Sigmoid colon (tissue), 7 donors: Measurements from ENCODE around the gene ACP7. TPM values are rescaled to one million over a fixed set of nuclear protein-coding genes. Genes with fewer than 3 reads are reported as not detected.

Source experiments
- DNase-seq: peaks from one replicate; pipeline ENCODE4 v3.0.0-alpha.2; 2019
- H3K27ac ChIP-seq, 4 donors: fragments of 200-600 bp; sonication (generic); one replicate each; pipeline ENCODE4 v1.5.1; 2016 to 2019; ENCODE audit warnings: mild to moderate bottlenecking in 1 of 4
- H3K27me3 ChIP-seq, 3 donors: fragments of 200-600 bp; sonication (generic); one replicate each; pipeline ENCODE4 v1.5.1; 2019; ENCODE audit warnings: mild to moderate bottlenecking in 1 of 3
- H3K36me3 ChIP-seq, 4 donors: fragments of 200-600 bp; sonication (generic); one replicate each; pipeline ENCODE4 v1.5.1; 2016 to 2019
- H3K4me1 ChIP-seq, 4 donors: fragments of 200-600 bp; sonication (generic); one replicate each; pipeline ENCODE4 v1.5.1; 2017 to 2019
- H3K4me3 ChIP-seq, 4 donors: fragments of 200-600 bp; sonication (generic); one replicate each; pipeline ENCODE4 v1.5.1; 2017 to 2019; ENCODE audit warnings: mild to moderate bottlenecking in 2 of 4, moderate library complexity in 1 of 4
- H3K9me3 ChIP-seq, 4 donors: fragments of 200-600 bp in 3 of 4; sonication (generic) in 3 of 4; one replicate each; pipeline versions ENCODE4 v1.5.1 to v1.6.1; 2013 to 2019
- CTCF ChIP-seq, 4 experiments: fragments of 450-650 bp in 3 of 4; fragments of 200-600 bp in 1 of 4; IDR thresholded peaks; one replicate each; pipeline ENCODE4 v1.5.1; 2016 to 2019; ENCODE audit warnings: antibody characterized with exemption in 4 of 4, mild to moderate bottlenecking in 3 of 4, moderate library complexity in 2 of 4
- EP300 ChIP-seq, 4 donors: sonication (generic); formaldehyde crosslinking; IDR thresholded peaks; one replicate each; pipeline ENCODE4 v1.6.1; 2017; ENCODE audit warnings: antibody characterized with exemption in 4 of 4
- POLR2A ChIP-seq, 2 donors: fragments of 450-650 bp; IDR thresholded peaks; one replicate each; pipeline ENCODE4 v1.6.1; 2016; ENCODE audit warnings: antibody characterized with exemption in 2 of 2, mild to moderate bottlenecking in 2 of 2, moderate library complexity in 2 of 2
- POLR2AphosphoS5 ChIP-seq, 4 donors: sonication (generic); formaldehyde crosslinking; IDR thresholded peaks; one replicate each; pipeline ENCODE4 v1.6.1; 2017; ENCODE audit warnings: antibody characterized with exemption in 4 of 4
- WGBS, 2 donors: extraction: QIAGEN DNeasy Blood & Tissue Kit; methylation state at CpG; one replicate each; pipeline ENCODE4 v1.1.7; 2013; 5-methylcytosine and 5-hydroxymethylcytosine counted together
- intact Hi-C: fragments of 100-400 bp; cut with DNase I; formaldehyde crosslinking; loops from one replicate; pipeline ENCODE4 v1.15.1; 2023
- polyA plus RNA-seq, 3 donors: library from polyadenylated mRNA; stranded (reverse); fragments of 200-250 nt; gene quantifications; one replicate each; pipeline ENCODE4 v1.2.3, GENCODE V29; 2013
- total RNA-seq, 4 donors: library from RNA; depleted of rRNA; stranded (reverse); fragments of >200 nt; gene quantifications; one replicate each; pipeline ENCODE4 v1.1.0, GENCODE V29; 2016
- donor health status: healthy with polysubstance abuse.
- donor health status: Bipolar disorder and iron deficiency.
- donor health status: healthy.

ACP7 gene
- total RNA-seq = not detected
- not detected for polyA plus RNA-seq

GRCh38 chr19:39083983-39084731, at the start of gene ACP7:
TSS of gene ACP7 (plus strand) at chr19:39084368. CDS start at chr19:39085270, 902 bp downstream.
- no peaks in the 10 kb centered on the region for H3K9me3 ChIP-seq
- TF ChIP-seq CTCF (IDR thresholded peaks at IDR 0.05) = no peak
- no peak for TF ChIP-seq EP300 (IDR thresholded peaks at IDR 0.05)
- TF ChIP-seq POLR2A (IDR thresholded peaks at IDR 0.05) = no peak
- TF ChIP-seq POLR2AphosphoS5 (IDR thresholded peaks at IDR 0.05) = no peak
- peaks cover 11 to 76% (median 47%) of the 10 kb centered on the region in 3 donors for H3K27me3 ChIP-seq
- intact Hi-C loops = no loop called here
- no peak within 1 kb of the TSS for H3K27ac ChIP-seq
- no peak within 1 kb of the TSS for H3K4me3 ChIP-seq
- 4 to 5% methylated on average over 54 of the region's 54 CpGs for WGBS, 2 donors
- no peak for DNase-seq
- H3K4me1 ChIP-seq = peaks cover 0 to 13% (median 6%) of the 10 kb centered on the region in 4 donors
- H3K36me3 ChIP-seq = no peaks in the 10 kb centered on the region

GRCh38 chr19:39036581-39036980, 47.6 kb upstream of the ACP7 start:
- H3K9me3 ChIP-seq = no peaks in the 10 kb centered on the region
- no peaks in the 10 kb centered on the region for H3K36me3 ChIP-seq
- H3K27ac ChIP-seq = no peak overlapping the region
- peaks cover 0 to 13% (median 8%) of the 10 kb centered on the region in 4 donors for H3K4me1 ChIP-seq
- intact Hi-C loops = no loop called here
- no peak for DNase-seq
- peaks cover 0 to 16% (median 10%) of the 10 kb centered on the region in 3 donors for H3K27me3 ChIP-seq
- no peak overlapping the region for H3K4me3 ChIP-seq
- no peak for TF ChIP-seq EP300 (IDR thresholded peaks at IDR 0.05)
- no peak for TF ChIP-seq POLR2AphosphoS5 (IDR thresholded peaks at IDR 0.05)
- TF ChIP-seq POLR2A (IDR thresholded peaks at IDR 0.05) = no peak
- TF ChIP-seq CTCF (IDR thresholded peaks at IDR 0.05) = no peak

GRCh38 chr19:39037194-39037593, 47.0 kb upstream of the ACP7 start:
- H3K4me1 ChIP-seq = peaks cover 0 to 8% (median 4%) of the 10 kb centered on the region in 4 donors
- no peak overlapping the region for H3K4me3 ChIP-seq
- H3K36me3 ChIP-seq = no peaks in the 10 kb centered on the region
- no peak for DNase-seq
- H3K9me3 ChIP-seq = no peaks in the 10 kb centered on the region
- TF ChIP-seq EP300 (IDR thresholded peaks at IDR 0.05) (no peak), CTCF (IDR thresholded peaks at IDR 0.05) (no peak), POLR2AphosphoS5 (IDR thresholded peaks at IDR 0.05) (no peak), POLR2A (IDR thresholded peaks at IDR 0.05) (no peak)
- H3K27me3 ChIP-seq = peaks cover 0 to 16% (median 6%) of the 10 kb centered on the region in 3 donors
- H3K27ac ChIP-seq = no peak overlapping the region
- 42 to 72% methylated on average over 2 of the region's 2 CpGs for WGBS, 2 donors
- intact Hi-C loops = no loop called here

GRCh38 chr19:39038098-39038497, 46.1 kb upstream of the ACP7 start:
- no peaks in the 10 kb centered on the region for H3K4me1 ChIP-seq
- H3K27ac ChIP-seq = no peak overlapping the region
- TF ChIP-seq CTCF (IDR thresholded peaks at IDR 0.05) = no peak
- no peak for TF ChIP-seq POLR2AphosphoS5 (IDR thresholded peaks at IDR 0.05)
- TF ChIP-seq EP300 (IDR thresholded peaks at IDR 0.05) = no peak
- TF ChIP-seq POLR2A (IDR thresholded peaks at IDR 0.05) = no peak
- H3K36me3 ChIP-seq = no peaks in the 10 kb centered on the region
- intact Hi-C loops = no loop called here
- 10 to 17% methylated on average over 9 of the region's 9 CpGs for WGBS, 2 donors
- DNase-seq = no peak
- no peaks in the 10 kb centered on the region for H3K9me3 ChIP-seq
- H3K27me3 ChIP-seq = peaks cover 0 to 16% (median 6%) of the 10 kb centered on the region in 3 donors
- no peak overlapping the region for H3K4me3 ChIP-seq
